GM23248 (cell line): ENCODE results near the gene CNNM4.

Experiments
- EZH2 ChIP-seq: fragments of 200-600 bp; sonication (generic); IDR thresholded peaks from 2 replicates; pipeline ENCODE4 v1.6.1; 2018; ENCODE audit warnings: antibody characterized with exemption, mild to moderate bottlenecking; ENCODE audit not compliant: insufficient read depth, poor library complexity, severe bottlenecking
- EZH2phosphoT487 ChIP-seq: fragments of 200-600 bp; sonication (generic); IDR thresholded peaks from 2 replicates; pipeline ENCODE4 v1.6.1; 2018; ENCODE audit warnings: antibody characterized with exemption, moderate library complexity, mild to moderate bottlenecking, low read depth; ENCODE audit not compliant: insufficient read depth

GRCh38 chr2:96798733-96799622 lies 38.3 kb downstream of the CNNM4 start:
- TF ChIP-seq EZH2 = no peak
- TF ChIP-seq EZH2phosphoT487 = no peak
